NCI-H2029 treated with DMSO at 0.1 percent for 48 hours (cell line): ENCODE results near the gene RBM8A.
A peak's percentile ranks its signal among the peaks of the same experiment; 100 is the strongest.

ENCODE experiments used
- DNase-seq: peaks from one replicate; lab custom pipeline; 2025; lab: John Stamatoyannopoulos, UW

Gene RBM8A

GRCh38 chr1:145927063-145927886 is at the start of gene RBM8A:
TSS of gene RBM8A (minus strand) at chr1:145927484. CDS start at chr1:145927426, 58 bp downstream.
- DNase-seq: peak; percentile 98

GRCh38 chr1:145977016-145977415 is 49.7 kb upstream of the RBM8A start:
- DNase-seq: no peak

DNA sequence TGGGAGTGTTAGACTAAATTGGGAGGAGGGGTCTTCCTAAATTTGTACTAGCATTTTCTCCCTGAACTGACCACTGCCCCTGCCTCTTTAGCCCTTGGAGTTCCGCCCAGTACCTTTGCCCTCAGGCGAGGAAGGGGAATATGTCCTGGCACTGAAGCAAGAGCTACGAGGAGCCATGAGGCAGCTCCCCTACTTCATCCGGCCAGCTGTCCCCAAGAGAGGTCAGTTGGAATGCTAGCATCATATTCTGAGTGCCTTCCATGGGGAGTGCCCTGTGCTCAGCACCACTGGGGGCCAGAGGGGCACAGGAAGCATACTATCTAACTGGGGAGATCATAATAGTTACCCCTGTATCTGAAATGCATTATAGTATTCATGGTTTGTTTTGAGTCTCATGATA is 47.9 kb upstream of the RBM8A start:
- no peak for DNase-seq

GRCh38 chr1:145974721-145975120 is 47.4 kb upstream of the RBM8A start:
- DNase-seq: no peak

DNA sequence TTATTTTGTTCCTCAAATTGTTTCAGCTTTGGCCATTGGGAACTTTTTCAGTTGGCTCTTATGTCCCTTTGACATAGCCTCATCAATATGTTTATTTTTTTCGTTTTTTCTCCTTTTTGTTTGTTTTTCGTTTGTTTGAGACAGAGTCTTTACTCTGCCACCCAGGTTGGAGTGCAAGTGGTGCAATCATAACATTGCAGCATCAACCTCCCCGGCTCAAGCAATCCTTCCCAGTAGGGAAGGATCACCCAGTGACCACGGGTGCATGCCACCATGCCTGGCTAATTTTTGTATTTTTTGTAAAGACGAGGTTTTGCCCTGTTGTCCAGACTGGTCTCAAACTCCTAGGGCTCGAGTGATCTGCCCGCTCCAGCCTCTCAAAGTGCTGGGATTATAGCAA is 45.3 kb upstream of the RBM8A start:
- DNase-seq: no peak

GRCh38 chr1:145967288-145967687 is 40.0 kb upstream of the RBM8A start:
- no peak for DNase-seq

- DNase-seq: no peak
Observed at GRCh38 chr1:145965119-145965744, 37.9 kb upstream of the RBM8A start.

DNA sequence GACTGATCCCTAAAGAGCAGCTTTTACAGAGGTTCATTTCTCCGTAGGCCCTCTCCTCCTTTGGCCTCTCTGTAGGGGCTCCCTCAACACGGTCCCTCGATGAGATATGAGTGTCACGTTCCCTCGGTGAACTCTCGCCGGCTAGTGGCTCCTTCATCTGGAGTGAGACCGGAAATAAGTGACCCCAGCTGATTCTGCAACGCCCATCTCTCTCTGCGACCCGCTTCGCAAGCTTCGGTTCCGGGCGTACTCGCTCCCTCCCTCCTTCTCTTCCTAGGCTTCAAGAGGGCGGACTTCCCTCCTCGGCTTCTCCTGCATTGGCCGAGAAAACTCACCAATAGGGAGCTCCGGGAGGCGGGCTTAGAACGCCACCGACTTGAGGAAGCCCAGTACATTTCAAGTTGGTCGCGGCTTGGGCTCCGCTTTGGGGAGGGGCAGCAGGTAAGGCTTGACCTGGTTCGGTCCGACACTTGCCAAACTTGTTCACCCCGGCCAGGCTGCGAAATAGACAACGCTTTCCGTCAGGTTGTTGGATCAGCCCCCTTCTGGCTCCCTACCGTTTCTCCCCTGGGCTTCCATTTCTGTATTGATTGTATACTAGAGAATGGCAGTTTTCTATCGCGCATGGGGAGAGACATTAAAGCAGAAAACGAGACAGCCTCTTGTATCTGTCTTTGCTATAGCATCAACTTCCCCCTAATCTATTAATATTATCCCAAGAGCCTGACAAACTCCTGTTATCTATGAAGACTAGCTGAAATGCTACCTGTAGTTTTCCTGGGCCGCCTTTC is 37.2 kb upstream of the RBM8A start, which contains the start of the genes ANKRD34A and POLR3GL:
ANKRD34A (minus strand) TSS at position 248 of the 791 bp plus-strand sequence. CDS start 2,816 bp downstream, outside the sequence.
POLR3GL (plus strand) TSS at position 363 of the 791 bp plus-strand sequence. CDS start 10,176 bp downstream, outside the sequence.
- DNase-seq: peak; percentile 84

DNA sequence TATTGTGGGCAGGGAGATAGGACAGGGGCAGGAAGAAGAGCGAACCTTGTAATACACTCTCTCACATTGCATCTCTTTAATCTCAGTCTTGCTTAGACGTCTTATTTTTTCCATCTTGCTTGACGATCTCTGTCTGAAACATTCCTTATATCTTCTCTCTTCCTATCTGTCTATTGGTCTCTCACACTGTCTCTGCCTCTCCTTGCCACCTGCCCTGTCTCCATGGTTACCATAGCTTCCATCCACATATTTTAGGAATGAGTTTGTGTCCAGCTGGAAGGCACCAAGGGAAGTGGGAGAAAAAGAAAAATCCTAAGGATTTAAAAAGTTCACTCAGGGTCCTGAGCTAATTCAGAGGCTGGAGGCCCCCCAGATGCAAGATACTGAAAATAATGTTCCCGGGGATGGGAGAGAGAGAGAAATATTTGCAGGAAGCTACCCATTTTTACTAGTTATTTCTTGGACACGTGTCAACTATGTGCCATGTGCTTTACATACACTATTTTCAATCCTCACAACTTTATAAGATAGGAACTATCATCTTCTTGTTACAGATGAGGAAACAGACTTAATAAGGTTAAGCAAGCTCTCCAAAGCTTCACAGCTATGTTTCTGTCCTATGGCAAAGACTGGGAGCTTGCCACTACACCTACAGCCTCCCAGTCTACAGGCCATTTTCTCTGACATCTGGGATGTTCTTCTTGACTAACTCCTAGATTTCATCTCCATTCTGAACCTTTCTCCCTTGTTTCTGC is 36.2 kb upstream of the RBM8A start:
- no peak for DNase-seq

DNA sequence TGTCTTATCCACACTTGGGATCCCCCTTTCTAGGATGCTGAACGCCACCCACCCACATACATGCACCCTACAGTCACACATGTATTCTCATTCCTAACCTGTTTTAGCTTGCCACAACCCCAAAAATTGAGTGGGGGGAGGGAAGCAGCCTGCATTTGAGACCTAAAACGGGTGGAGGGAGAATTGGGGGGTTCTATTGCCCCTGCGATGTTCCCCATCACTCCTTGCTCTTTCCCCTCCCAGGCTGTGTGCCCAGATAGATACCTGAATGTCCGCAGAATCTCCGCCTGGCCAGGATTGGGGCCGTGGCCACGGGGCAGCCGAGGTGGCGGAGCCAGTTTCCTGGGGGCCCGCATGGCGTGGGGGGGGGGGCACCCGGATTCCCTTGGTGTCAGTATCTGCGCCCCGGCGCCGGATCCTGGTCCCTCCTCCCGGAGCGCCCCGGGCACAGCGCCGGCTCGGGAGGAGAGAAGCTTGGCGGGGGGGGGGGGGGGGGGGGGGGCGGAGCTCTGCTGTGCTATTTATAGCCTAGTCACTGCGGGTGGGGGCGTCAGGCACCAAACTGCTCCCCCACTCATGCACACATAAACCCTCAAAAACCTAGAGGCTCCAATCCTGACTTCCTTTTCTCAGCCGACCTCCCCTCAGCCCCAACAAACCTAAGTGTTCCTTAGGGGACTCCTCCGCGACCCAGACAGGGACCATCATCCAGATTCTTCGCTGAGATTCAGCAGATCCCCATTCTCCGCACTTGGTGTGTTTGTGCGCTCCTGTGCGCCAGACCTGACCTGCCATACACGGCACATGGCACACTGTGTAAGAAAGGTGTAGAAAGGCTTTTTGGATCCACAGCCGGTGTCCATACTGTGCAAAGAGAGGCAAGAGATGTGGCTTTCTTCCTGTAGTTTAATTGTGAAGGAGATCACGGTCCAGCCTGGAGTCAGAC is 35.1 kb upstream of the RBM8A start:
- DNase-seq: no peak

DNA sequence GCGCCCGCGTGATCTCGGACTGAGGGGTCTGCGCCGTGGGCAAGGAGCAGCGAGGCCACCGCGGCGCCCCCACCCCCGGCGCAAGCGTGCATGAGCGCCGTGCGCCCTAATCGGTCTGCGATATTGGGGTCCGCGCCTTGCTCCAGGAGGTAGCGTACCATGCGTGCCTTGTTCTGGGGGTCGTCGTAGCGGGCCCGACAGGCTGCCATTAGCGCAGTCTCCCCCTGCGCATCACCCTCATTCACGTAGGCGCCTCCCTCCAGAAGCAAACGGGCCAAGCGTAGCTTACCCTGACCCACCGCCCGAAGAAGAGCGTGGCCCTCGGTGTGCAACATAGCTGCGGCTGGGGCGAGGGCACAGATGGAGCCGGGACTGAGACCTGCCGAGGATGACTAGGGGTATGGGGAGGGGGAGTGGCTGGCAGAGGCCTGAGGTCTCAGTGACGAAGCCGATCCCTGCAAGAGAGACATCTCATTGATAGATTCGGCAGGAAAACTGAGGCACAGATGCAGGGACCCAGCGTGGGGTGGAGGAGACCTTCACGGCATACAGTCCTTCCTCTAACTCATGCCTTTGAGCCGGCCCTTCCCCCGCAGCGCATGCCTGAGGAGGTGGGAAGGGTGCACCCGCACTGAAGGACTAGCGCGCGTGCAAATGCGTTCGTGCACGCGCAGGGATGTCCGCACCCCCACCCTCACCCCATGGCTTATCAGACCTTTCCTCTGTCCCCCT is 34.3 kb upstream of the RBM8A start:
- no peak for DNase-seq

DNA sequence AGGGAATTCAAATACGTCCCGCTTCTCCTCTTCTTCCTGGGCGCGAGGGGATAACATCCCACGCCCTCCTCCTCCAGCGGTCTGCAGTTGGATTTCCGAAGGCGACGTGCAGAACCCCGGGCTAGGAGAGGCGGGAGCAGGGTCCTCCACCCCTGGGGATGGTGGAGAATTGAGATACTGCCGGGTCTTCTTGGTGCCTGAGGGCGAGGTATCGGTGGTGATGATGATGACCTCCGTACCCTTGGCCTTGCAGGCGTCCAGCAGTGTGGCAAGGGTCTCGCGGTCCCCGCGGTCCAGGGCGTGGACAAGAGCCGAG is 33.8 kb upstream of the RBM8A start:
- DNase-seq: no peak

- DNase-seq: no peak
Observed at GRCh38 chr1:145960468-145961108, 33.3 kb upstream of the RBM8A start.

DNA sequence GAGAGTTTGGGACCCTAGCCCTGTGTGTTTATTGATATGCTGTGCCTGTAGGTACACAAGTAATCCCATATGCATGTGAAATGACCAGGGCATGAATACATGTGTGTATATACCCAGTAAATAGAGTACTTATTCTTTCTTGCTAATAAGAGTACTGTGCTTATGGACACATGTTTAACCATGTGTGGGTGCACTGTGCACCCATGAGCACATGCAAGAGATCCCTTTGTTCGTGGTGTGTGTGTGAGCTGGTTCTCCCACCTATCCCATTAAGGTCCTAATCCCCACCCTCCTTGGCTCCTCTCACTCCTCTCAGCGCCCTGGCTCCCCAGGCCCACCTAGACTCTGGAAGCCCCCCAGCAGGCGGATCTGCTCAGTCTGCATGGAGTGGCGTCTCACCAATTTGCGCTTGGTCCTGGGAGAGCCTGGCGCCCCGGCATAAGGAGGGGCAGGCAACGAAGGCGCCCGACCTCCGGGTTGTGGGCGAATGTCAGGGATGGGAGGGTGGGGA is 32.7 kb upstream of the RBM8A start:
- DNase-seq: no peak

DNA sequence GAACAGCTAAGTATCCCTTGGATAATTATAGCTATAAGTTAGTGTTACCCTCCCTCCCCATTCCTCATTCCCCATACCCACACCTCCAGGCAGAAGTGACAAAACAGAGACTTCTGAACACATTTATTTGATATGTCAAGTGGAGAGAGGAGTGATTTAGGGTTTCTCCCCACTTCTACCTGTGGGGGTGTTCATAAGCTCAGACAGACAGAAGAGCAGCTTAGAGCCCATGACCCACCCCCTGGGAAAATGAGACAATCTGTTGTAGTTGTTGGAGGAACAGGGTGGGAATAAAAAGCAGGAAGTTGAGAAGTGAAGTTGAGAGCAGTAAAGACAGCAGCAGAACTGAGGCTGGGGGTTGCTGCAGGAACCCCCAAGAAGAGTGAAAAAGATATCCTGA is 32.0 kb upstream of the RBM8A start:
- no peak for DNase-seq

- DNase-seq: no peak
Observed at GRCh38 chr1:145958734-145959133, 31.4 kb upstream of the RBM8A start.

- peak; percentile 93 for DNase-seq
Observed at GRCh38 chr1:145957443-145958319, 30.4 kb upstream of the RBM8A start, which contains the start of gene LIX1L. TSS of gene LIX1L (minus strand) at chr1:145958017. CDS start at chr1:145957927, 90 bp downstream.

DNA sequence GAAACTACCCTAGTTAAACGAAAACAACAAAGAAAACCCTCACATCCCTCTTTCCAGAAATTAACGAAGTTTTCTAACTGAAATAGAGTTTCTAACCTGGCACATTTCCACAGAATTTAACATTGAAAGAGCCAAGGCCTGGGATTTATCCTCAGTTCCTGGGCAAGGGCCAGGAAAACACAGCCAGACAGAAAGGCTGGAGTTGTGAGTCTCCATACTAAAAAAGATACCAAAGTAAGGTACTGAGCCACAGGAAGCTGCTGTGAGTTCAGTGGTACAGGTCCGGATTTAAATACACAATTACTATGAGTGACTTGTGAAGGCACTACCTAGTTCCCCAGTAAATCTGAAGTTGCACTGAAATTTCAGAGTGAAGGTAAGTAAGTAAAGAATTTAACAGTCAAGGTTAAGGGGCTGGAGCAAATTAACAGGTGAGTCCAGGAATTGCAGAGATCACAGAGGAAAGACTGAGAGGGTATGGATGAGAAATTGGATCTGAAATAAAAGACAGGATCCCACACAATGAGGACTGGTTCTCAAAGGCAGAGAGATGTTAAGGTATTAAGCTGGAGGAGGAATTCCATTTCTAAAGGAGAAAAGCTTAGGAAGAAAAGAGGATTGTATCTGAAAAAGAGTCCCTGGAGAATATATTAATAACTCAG is 29.6 kb upstream of the RBM8A start:
- no peak for DNase-seq
